NB4 (cell line): ENCODE results near the gene CAB39L.

Experiments used
- CTCF ChIP-seq: IDR thresholded peaks from one replicate; pipeline ENCODE4 v1.5.1; 2012; ENCODE audit warnings: low read depth, low read length
- MAX ChIP-seq: IDR thresholded peaks from 2 replicates; pipeline ENCODE4 v1.6.1; 2011; ENCODE audit warnings: low read depth, low read length

GRCh38 chr13:49272296-49272695, 171.6 kb downstream of the CAB39L start:
- TF ChIP-seq CTCF (no peak), MAX (no peak)
